DND-41 (cell line): ENCODE results near the gene PPP6R2.

Experiments used
- CTCF ChIP-seq: IDR thresholded peaks from 2 replicates; pipeline ENCODE4 v1.5.1; 2012; ENCODE audit warnings: borderline replicate concordance, low read length, moderate library complexity, mild to moderate bottlenecking; ENCODE audit not compliant: poor library complexity, severe bottlenecking; ENCODE audit errors: extremely low read depth
- EZH2 ChIP-seq: IDR thresholded peaks from 3 replicates; pipeline ENCODE4 v1.6.1; 2012; ENCODE audit warnings: borderline replicate concordance, low read depth, mild to moderate bottlenecking, moderate library complexity, low read length, inconsistent platforms; ENCODE audit not compliant: severe bottlenecking

DNA sequence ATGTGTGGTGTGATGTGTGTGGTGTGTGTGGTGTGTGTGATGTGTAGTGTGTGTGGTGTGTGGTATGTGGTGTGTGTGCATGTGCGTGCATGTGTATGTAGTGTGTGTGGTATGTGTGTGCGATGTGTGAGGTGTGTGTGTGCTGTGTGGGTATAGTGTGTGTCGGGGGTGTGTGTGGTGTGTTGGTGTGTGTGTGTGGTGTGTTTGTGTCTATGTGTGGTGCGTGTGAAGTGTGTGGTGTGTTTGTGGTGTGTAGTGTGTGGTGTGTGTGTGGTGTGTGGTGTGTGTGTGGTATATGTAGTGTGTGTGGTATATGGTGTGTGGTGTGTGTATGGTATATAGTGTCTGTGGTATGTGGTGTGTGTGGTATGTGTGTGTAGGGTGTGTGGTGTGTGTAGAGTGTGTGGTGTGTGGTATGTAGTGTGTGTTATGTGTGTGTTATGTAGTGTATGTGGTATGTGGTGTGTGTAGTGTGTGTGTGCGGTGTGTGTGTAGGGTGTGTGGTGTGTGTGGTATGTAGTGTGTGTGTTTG is 5.0 kb upstream of the PPP6R2 start:
- TF ChIP-seq CTCF (no peak), EZH2 (no peak)
